DOHH2 (cell line): ENCODE results near the gene PELI2.

Experiments used
- H3F3A ChIP-seq: fragments of 200-600 bp; sonication (generic), shearing (Covaris generic); 2 replicates; pipeline ENCODE4 v1.6.0; 2016; ENCODE audit warnings: antibody characterized with exemption, mild to moderate bottlenecking; ENCODE audit not compliant: control insufficient read depth, insufficient read depth
- H3K27ac ChIP-seq: fragments of 200-600 bp; sonication (generic); 2 replicates; pipeline ENCODE4 v1.5.1; 2014; ENCODE audit warnings: low read depth, mild to moderate bottlenecking, low read length, moderate library complexity
- H3K27me3 ChIP-seq: fragments of 200-600 bp; sonication (generic); 2 replicates; pipeline ENCODE4 v1.6.1; 2014; ENCODE audit warnings: mild to moderate bottlenecking, low read length, mixed read lengths; ENCODE audit not compliant: control insufficient read depth
- H3K36me3 ChIP-seq: fragments of 200-600 bp; sonication (generic); 2 replicates; pipeline ENCODE4 v1.6.1; 2014; ENCODE audit warnings: mild to moderate bottlenecking, low read length, moderate library complexity, mixed read lengths; ENCODE audit not compliant: control insufficient read depth
- H3K4me1 ChIP-seq: fragments of 200-600 bp; sonication (generic); 2 replicates; pipeline ENCODE4 v1.6.1; 2014; ENCODE audit warnings: mild to moderate bottlenecking, low read length, mixed read lengths; ENCODE audit not compliant: control insufficient read depth
- H3K4me2 ChIP-seq: fragments of 200-600 bp; sonication (generic); 2 replicates; pipeline ENCODE4 v1.6.0; 2014; ENCODE audit warnings: mild to moderate bottlenecking, low read length, moderate library complexity
- H3K4me3 ChIP-seq: fragments of 200-600 bp; sonication (generic); 2 replicates; pipeline ENCODE4 v1.5.1; 2014; ENCODE audit warnings: mild to moderate bottlenecking, low read length, mixed read lengths
- H3K79me2 ChIP-seq: fragments of 200-600 bp; sonication (generic); 2 replicates; pipeline ENCODE4 v1.6.1; 2014; ENCODE audit warnings: mild to moderate bottlenecking, low read length, mixed read lengths; ENCODE audit not compliant: control insufficient read depth
- H3K9me2 ChIP-seq: fragments of 200-600 bp; sonication (generic); replicated peaks from 2 replicates; pipeline ENCODE4 v1.6.1; 2014; ENCODE audit warnings: mild to moderate bottlenecking, low read length, mixed read lengths; ENCODE audit not compliant: control insufficient read depth
- H3K9me3 ChIP-seq: fragments of 200-600 bp; sonication (generic); 2 replicates; pipeline ENCODE4 v1.6.1; 2014; ENCODE audit warnings: antibody characterized with exemption, low read length, mixed read lengths; ENCODE audit not compliant: control insufficient read depth, insufficient read depth
- H4K20me1 ChIP-seq: fragments of 200-600 bp; sonication (generic); 2 replicates; pipeline ENCODE4 v1.6.0; 2014; ENCODE audit warnings: low read depth, mild to moderate bottlenecking, antibody characterized with exemption, low read length, moderate library complexity; ENCODE audit not compliant: control insufficient read depth, insufficient read depth
- EZH2phosphoT487 ChIP-seq: fragments of 200-600 bp; sonication (generic); IDR thresholded peaks from 2 replicates; pipeline ENCODE4 v1.6.1; 2017; ENCODE audit warnings: borderline replicate concordance, mild to moderate bottlenecking, antibody characterized with exemption, low read length, moderate library complexity, mixed read lengths
- TF ChIP-seq, protein P1 (sequence below): fragments of 200-600 bp; sonication (generic); IDR thresholded peaks from one replicate; pipeline ENCODE4 v1.5.1; 2014; ENCODE audit warnings: antibody characterized with exemption, mild to moderate bottlenecking, low read depth, low read length; ENCODE audit not compliant: poor library complexity, severe bottlenecking

PELI2 gene

GRCh38 chr14:56125772-56126636 is 7.8 kb downstream of the PELI2 start:
- H3K9me2 ChIP-seq = no peaks in the 10 kb centered on the region
- H3K27me3 ChIP-seq = peaks cover 26% of the 10 kb centered on the region
- H3F3A ChIP-seq = no peaks in the 10 kb centered on the region
- H3K9me3 ChIP-seq = no peaks in the 10 kb centered on the region
- H3K4me2 ChIP-seq = no peak overlapping the region
- H3K4me3 ChIP-seq = no peak overlapping the region
- H4K20me1 ChIP-seq = no peaks in the 10 kb centered on the region
- H3K36me3 ChIP-seq = no peaks in the 10 kb centered on the region
- no peaks in the 10 kb centered on the region for H3K79me2 ChIP-seq
- TF ChIP-seq EZH2phosphoT487 = no peak
- TF ChIP-seq, protein P1, sequence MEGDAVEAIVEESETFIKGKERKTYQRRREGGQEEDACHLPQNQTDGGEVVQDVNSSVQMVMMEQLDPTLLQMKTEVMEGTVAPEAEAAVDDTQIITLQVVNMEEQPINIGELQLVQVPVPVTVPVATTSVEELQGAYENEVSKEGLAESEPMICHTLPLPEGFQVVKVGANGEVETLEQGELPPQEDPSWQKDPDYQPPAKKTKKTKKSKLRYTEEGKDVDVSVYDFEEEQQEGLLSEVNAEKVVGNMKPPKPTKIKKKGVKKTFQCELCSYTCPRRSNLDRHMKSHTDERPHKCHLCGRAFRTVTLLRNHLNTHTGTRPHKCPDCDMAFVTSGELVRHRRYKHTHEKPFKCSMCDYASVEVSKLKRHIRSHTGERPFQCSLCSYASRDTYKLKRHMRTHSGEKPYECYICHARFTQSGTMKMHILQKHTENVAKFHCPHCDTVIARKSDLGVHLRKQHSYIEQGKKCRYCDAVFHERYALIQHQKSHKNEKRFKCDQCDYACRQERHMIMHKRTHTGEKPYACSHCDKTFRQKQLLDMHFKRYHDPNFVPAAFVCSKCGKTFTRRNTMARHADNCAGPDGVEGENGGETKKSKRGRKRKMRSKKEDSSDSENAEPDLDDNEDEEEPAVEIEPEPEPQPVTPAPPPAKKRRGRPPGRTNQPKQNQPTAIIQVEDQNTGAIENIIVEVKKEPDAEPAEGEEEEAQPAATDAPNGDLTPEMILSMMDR = no peak
- no peak overlapping the region for H3K27ac ChIP-seq
- H3K4me1 ChIP-seq = no peaks in the 10 kb centered on the region

- Histone ChIP-seq H3K27me3 (peaks cover 23% of the 10 kb centered on the region), H3F3A (no peaks in the 10 kb centered on the region), H3K4me3 (no peak overlapping the region), H3K9me3 (no peaks in the 10 kb centered on the region), H3K79me2 (no peaks in the 10 kb centered on the region), H3K9me2 (no peaks in the 10 kb centered on the region), H3K4me1 (no peaks in the 10 kb centered on the region), H4K20me1 (no peaks in the 10 kb centered on the region), H3K36me3 (no peaks in the 10 kb centered on the region), H3K27ac (no peak overlapping the region), H3K4me2 (no peak overlapping the region)
- no peak for TF ChIP-seq EZH2phosphoT487
- TF ChIP-seq, protein P1 = no peak
These were observed 8.4 kb downstream of the PELI2 start for GRCh38 chr14:56126637-56126913.

- Histone ChIP-seq H3K4me2 (no peak overlapping the region), H3K9me2 (no peaks in the 10 kb centered on the region), H3K4me3 (no peak overlapping the region), H3K4me1 (no peaks in the 10 kb centered on the region), H3K79me2 (no peaks in the 10 kb centered on the region), H3K27me3 (peaks cover 19% of the 10 kb centered on the region), H3K36me3 (no peaks in the 10 kb centered on the region), H4K20me1 (no peaks in the 10 kb centered on the region), H3K9me3 (no peaks in the 10 kb centered on the region), H3F3A (no peaks in the 10 kb centered on the region), H3K27ac (no peak overlapping the region)
- TF ChIP-seq, protein P1 = no peak
- TF ChIP-seq EZH2phosphoT487 = no peak
These were observed 8.9 kb downstream of the PELI2 start for GRCh38 chr14:56127156-56127555.
